H1 (cell line): ENCODE data around the gene RTN4IP1. TPM values are rescaled to one million over a fixed set of nuclear protein-coding genes. Genes with fewer than 3 reads are reported as not detected.

Experiments used
- CTCF ChIA-PET: fragments of 300-600 bp; sonication (Branson Sonifier 250); formaldehyde crosslinking; loops from one replicate; lab custom pipeline; 2021; ENCODE audit not compliant: partially characterized antibody; lab: Charles Lee
- POLR2A ChIA-PET: fragments of 300-600 bp; sonication (Branson Sonifier 250); formaldehyde crosslinking; loops from one replicate; lab custom pipeline; 2021; ENCODE audit warnings: inconsistent platforms; ENCODE audit not compliant: partially characterized antibody; lab: Charles Lee
- DNase-seq, 2 experiments: peaks; one replicate each; pipeline versions ENCODE4 v3.0.0 to v3.0.0-alpha.2; 2010 to 2022; ENCODE audit warnings: low spot score in 2 of 2, low read depth in 1 of 2, mixed read lengths in 1 of 2
- FAIRE-seq: peaks from 2 replicates; lab custom pipeline; 2011; peaks lifted over from hg19 to GRCh38; lab: Jason Lieb, UNC
- H2AFZ ChIP-seq: 2 replicates; pipeline ENCODE4 v1.8.1; 2012; ENCODE audit warnings: low read length, inconsistent platforms
- H2AK5ac ChIP-seq: 2 replicates; pipeline ENCODE4 v1.6.1; 2013; ENCODE audit warnings: low read depth, low read length
- H2BK120ac ChIP-seq: replicated peaks from 2 replicates; pipeline ENCODE3; 2013; ENCODE audit warnings: low read depth, low read length, inconsistent platforms
- H2BK12ac ChIP-seq: 2 replicates; pipeline ENCODE4 v1.6.1; 2013; ENCODE audit warnings: low read depth, low read length
- H2BK15ac ChIP-seq: 2 replicates; pipeline ENCODE4 v1.6.1; 2013; ENCODE audit warnings: low read length
- H2BK20ac ChIP-seq: 2 replicates; pipeline ENCODE4 v1.6.1; 2013; ENCODE audit warnings: low read length
- H2BK5ac ChIP-seq: 2 replicates; pipeline ENCODE4 v1.6.1; 2013; ENCODE audit warnings: low read depth, low read length
- H3K14ac ChIP-seq: 2 replicates; pipeline ENCODE4 v1.6.1; 2013; ENCODE audit warnings: inconsistent platforms; ENCODE audit not compliant: insufficient read length
- H3K18ac ChIP-seq: 2 replicates; pipeline ENCODE4 v1.6.1; 2013; ENCODE audit warnings: low read length; ENCODE audit errors: extremely low read depth
- H3K23ac ChIP-seq: 2 replicates; pipeline ENCODE4 v1.6.1; 2013; ENCODE audit warnings: inconsistent platforms; ENCODE audit not compliant: insufficient read length
- H3K23me2 ChIP-seq: 2 replicates; pipeline ENCODE4 v1.6.1; 2013; ENCODE audit warnings: low read depth, low read length
- H3K27ac ChIP-seq: 2 replicates; pipeline ENCODE4 v1.6.1; 2011; ENCODE audit warnings: low read depth, low read length, inconsistent platforms
- H3K27me3 ChIP-seq, 4 experiments: replicated peaks in 1 of 4; 1 replicate in 1 of 4; 2 replicates in 3 of 4; pipeline versions ENCODE4 v1.6.1 to v1.8.1; 2011 to 2013; ENCODE audit warnings: low read length in 3 of 4, mild to moderate bottlenecking in 3 of 4, inconsistent platforms in 2 of 4, mixed read lengths in 2 of 4, moderate library complexity in 1 of 4; ENCODE audit not compliant: control insufficient read depth in 3 of 4, insufficient read depth in 3 of 4; ENCODE audit errors: extremely low read depth in 1 of 4
- H3K36me3 ChIP-seq, 4 experiments: 2 replicates each; pipeline versions ENCODE4 v1.6.1 to v1.8.1; 2011 to 2013; ENCODE audit warnings: mild to moderate bottlenecking in 4 of 4, low read length in 3 of 4, moderate library complexity in 2 of 4, control low read depth in 1 of 4, inconsistent platforms in 1 of 4; ENCODE audit not compliant: insufficient read depth in 4 of 4, control insufficient read depth in 2 of 4
- H3K4ac ChIP-seq: replicated peaks from 2 replicates; pipeline ENCODE3; 2013; ENCODE audit warnings: low read length, low read depth, mixed read lengths, inconsistent platforms; ENCODE audit not compliant: insufficient read length
- H3K4me1 ChIP-seq, 4 experiments: replicated peaks in 1 of 4; 1 replicate in 1 of 4; 2 replicates in 3 of 4; pipeline versions ENCODE4 v1.6.1 to v1.8.1; 2011 to 2013; ENCODE audit warnings: low read length in 3 of 4, inconsistent platforms in 2 of 4, mixed read lengths in 1 of 4; ENCODE audit not compliant: insufficient read depth in 4 of 4, control insufficient read depth in 3 of 4
- H3K4me2 ChIP-seq, 2 experiments: 2 replicates each; pipeline versions ENCODE4 v1.6.1 to v1.8.1; 2011 to 2013; ENCODE audit warnings: low read depth in 2 of 2, low read length in 2 of 2, control low read depth in 1 of 2, inconsistent platforms in 1 of 2, mild to moderate bottlenecking in 1 of 2; ENCODE audit not compliant: insufficient read depth in 1 of 2
- H3K4me3 ChIP-seq, 4 experiments: fragments of 200-600, 300-600 bp in 1 of 4; sonication (generic), shearing (Covaris generic), sonication (Bioruptor Twin) in 1 of 4; 2 replicates each; pipeline versions ENCODE4 v1.5.1 to v1.8.1; 2011 to 2016; ENCODE audit warnings: low read length in 4 of 4, low read depth in 3 of 4, control low read depth in 2 of 4, inconsistent platforms in 2 of 4, mild to moderate bottlenecking in 2 of 4, mixed read lengths in 1 of 4, moderate library complexity in 1 of 4; ENCODE audit not compliant: insufficient read depth in 2 of 4; ENCODE audit errors: extremely low read depth in 1 of 4
- H3K56ac ChIP-seq: replicated peaks from 2 replicates; pipeline ENCODE3; 2013; ENCODE audit warnings: low read depth, mild to moderate bottlenecking, mixed read lengths, low read length, inconsistent platforms; ENCODE audit not compliant: insufficient read length
- H3K79me1 ChIP-seq: 2 replicates; pipeline ENCODE4 v1.6.1; 2013; ENCODE audit warnings: low read depth, low read length, control low read depth
- H3K79me2 ChIP-seq, 2 experiments: 2 replicates each; pipeline versions ENCODE4 v1.6.1 to v1.8.1; 2012 to 2013; ENCODE audit warnings: low read length in 2 of 2, mild to moderate bottlenecking in 2 of 2, inconsistent platforms in 1 of 2; ENCODE audit not compliant: insufficient read depth in 2 of 2, control insufficient read depth in 1 of 2
- H3K9ac ChIP-seq, 4 experiments: replicated peaks in 1 of 4; 1 replicate in 1 of 4; 2 replicates in 3 of 4; pipeline versions ENCODE4 v1.6.1 to v1.8.1; 2011 to 2013; ENCODE audit warnings: low read depth in 3 of 4, low read length in 3 of 4, control low read depth in 2 of 4, mild to moderate bottlenecking in 2 of 4, moderate library complexity in 2 of 4, inconsistent platforms in 1 of 4; ENCODE audit errors: extremely low read depth in 1 of 4
- H3K9me3 ChIP-seq, 2 experiments: 2 replicates each; pipeline versions ENCODE4 v1.6.1 to v1.8.1; 2012 to 2013; ENCODE audit warnings: mild to moderate bottlenecking in 2 of 2, moderate library complexity in 2 of 2, control low read depth in 1 of 2, inconsistent platforms in 1 of 2, low read depth in 1 of 2, low read length in 1 of 2, mixed read lengths in 1 of 2; ENCODE audit not compliant: insufficient read depth in 2 of 2
- H4K20me1 ChIP-seq, 2 experiments: replicated peaks in 1 of 2; 2 replicates each; pipeline versions ENCODE3 to v1.8.1; 2011 to 2013; ENCODE audit warnings: inconsistent platforms in 2 of 2, low read length in 2 of 2, mild to moderate bottlenecking in 1 of 2; ENCODE audit not compliant: insufficient read depth in 2 of 2, control insufficient read depth in 1 of 2
- H4K5ac ChIP-seq: 2 replicates; pipeline ENCODE4 v1.6.1; 2013; ENCODE audit warnings: low read length, low read depth, mixed read lengths, inconsistent platforms; ENCODE audit not compliant: insufficient read length
- H4K8ac ChIP-seq: 2 replicates; pipeline ENCODE4 v1.8.0; 2013; ENCODE audit warnings: mild to moderate bottlenecking, moderate library complexity, low read length, inconsistent platforms; ENCODE audit not compliant: insufficient read depth; ENCODE audit errors: extremely low read depth
- H4K91ac ChIP-seq: replicated peaks from 2 replicates; pipeline ENCODE3; 2013; ENCODE audit warnings: low read length, mixed read lengths, inconsistent platforms; ENCODE audit not compliant: insufficient read length
- BCL11A ChIP-seq, 2 experiments: IDR thresholded peaks; one replicate each; pipeline ENCODE4 v1.6.1; 2011; ENCODE audit warnings: low read depth in 2 of 2, low read length in 2 of 2, mild to moderate bottlenecking in 2 of 2
- WGBS, 2 experiments: shearing (Covaris generic) in 1 of 2; methylation state at CpG; one replicate each; pipeline versions ENCODE4 v1.1.6 to v1.1.7; 2013 to 2015; ENCODE audit warnings: low lambda C conversion rate in 2 of 2, mixed read lengths in 2 of 2, inconsistent platforms in 1 of 2, low coverage in 1 of 2, missing lambda C conversion rate in 1 of 2; ENCODE audit not compliant: insufficient replicate concordance in 2 of 2, insufficient coverage in 1 of 2, insufficient read length in 1 of 2; ENCODE audit errors: extremely low coverage in 1 of 2, missing lambda C conversion rate in 1 of 2; 5-methylcytosine and 5-hydroxymethylcytosine counted together
- polyA plus RNA-seq, 7 experiments: library from polyadenylated mRNA; depleted of rRNA in 3 of 7; stranded (reverse) in 5 of 7; unstranded in 2 of 7; fragments of >200 nt in 5 of 7; fragments of 200-250 nt in 2 of 7; gene quantifications; 1 replicate in 5 of 7; 2 replicates in 1 of 7; 4 replicates in 1 of 7; pipeline versions ENCODE4 v1.2.1 to v1.2.3, GENCODE V29; 2011 to 2013; ENCODE audit warnings: missing spikeins in 2 of 7, mixed read lengths in 2 of 7
- total RNA-seq: library from RNA; stranded (reverse); fragmentation: NEBNext Ultra II Directional; extraction: Animal tissue kit (Norgen Biotek cat#: 25700); gene quantifications from 2 replicates; pipeline ENCODE4 v1.2.1, GENCODE V29; 2021

Gene RTN4IP1
- total and polyA plus RNA-seq, 2 of the 8 experiments (the other 6 are each of a cell fraction or from before 2014, with no cell fraction given) = 14.6 to 19.5 TPM

GRCh38 chr6:106538145-106538544 is 91.2 kb downstream of the RTN4IP1 start:
- H3K9me3 ChIP-seq = no peaks in the 10 kb centered on the region
- DNase-seq (no peak), FAIRE-seq (no peak)
- H2AK5ac ChIP-seq = no peak overlapping the region
- no peak overlapping the region for H2BK15ac ChIP-seq
- no peak overlapping the region for H3K4me2 ChIP-seq
- H4K5ac ChIP-seq = no peak overlapping the region
- no peak overlapping the region for H3K18ac ChIP-seq
- no peak overlapping the region for H3K56ac ChIP-seq
- H3K79me1 ChIP-seq = no peaks in the 10 kb centered on the region
- CTCF ChIA-PET = interaction anchor here (1.1 kb wide), 1 partner anchor 26 kb away, joined by 3 read pairs; no protein-coding TSS in a partner anchor
- no peak overlapping the region for H3K14ac ChIP-seq
- H3K23ac ChIP-seq = no peak overlapping the region
- H3K23me2 ChIP-seq = no peaks in the 10 kb centered on the region
- peaks cover 0 to 4% (median 0%) of the 10 kb centered on the region in 4 experiments; a peak in 1 of 7 replicates for H3K4me1 ChIP-seq
- H3K4ac ChIP-seq = no peak overlapping the region
- no peak overlapping the region for H2BK5ac ChIP-seq
- POLR2A ChIA-PET = no interaction called here
- TF ChIP-seq BCL11A (IDR thresholded peaks at IDR 0.05; ENCODE audit: low read depth in 2 of 2, low read length in 2 of 2) = no peak
- H2AFZ ChIP-seq = no peak overlapping the region
- H3K79me2 ChIP-seq = no peaks in the 10 kb centered on the region
- no peak overlapping the region for H4K91ac ChIP-seq
- H3K4me3 ChIP-seq = no peak overlapping the region
- no peaks in the 10 kb centered on the region for H3K27me3 ChIP-seq
- H2BK120ac ChIP-seq = no peak overlapping the region
- no peaks in the 10 kb centered on the region for H4K20me1 ChIP-seq
- H3K9ac ChIP-seq = no peak overlapping the region
- H4K8ac ChIP-seq = no peak overlapping the region
- no peak overlapping the region for H2BK20ac ChIP-seq
- 88% methylated on average over 1 of the region's 1 CpG; no CpG with 5 or more reads in 1 of the 2 experiments for WGBS, 2 experiments
- H3K27ac ChIP-seq = no peak overlapping the region
- no peaks in the 10 kb centered on the region for H3K36me3 ChIP-seq
- no peak overlapping the region for H2BK12ac ChIP-seq
